H9 (cell line): ENCODE results near the gene CEP63. TPM values are rescaled to one million over a fixed set of nuclear protein-coding genes. Genes with fewer than 3 reads are reported as not detected.
"Not testable (repeated sequence)": the region's sequence is repeated elsewhere in the genome, so short reads cannot be mapped to it uniquely, and the experiment has no call there.

Source experiments
- DNase-seq: peaks from one replicate; pipeline ENCODE4 v3.0.0-alpha.2; 2017
- H2AFZ ChIP-seq: one replicate; pipeline ENCODE4 v1.6.1; 2013; ENCODE audit warnings: mild to moderate bottlenecking, low read length, control low read depth, moderate library complexity
- H2AK5ac ChIP-seq: 2 replicates; pipeline ENCODE4 v1.6.1; 2013; ENCODE audit warnings: low read length, control low read depth, mixed read lengths; ENCODE audit not compliant: insufficient read length
- H2BK120ac ChIP-seq: one replicate; pipeline ENCODE4 v1.6.1; 2013; ENCODE audit warnings: low read depth, mild to moderate bottlenecking, low read length, control low read depth, inconsistent platforms; ENCODE audit not compliant: poor library complexity, severe bottlenecking
- H2BK12ac ChIP-seq: 2 replicates; pipeline ENCODE4 v1.6.1; 2013; ENCODE audit warnings: low read length, control low read depth, mixed read lengths, low read depth; ENCODE audit not compliant: insufficient read length
- H2BK15ac ChIP-seq: 2 replicates; pipeline ENCODE4 v1.6.1; 2013; ENCODE audit warnings: low read depth, low read length, control low read depth
- H2BK20ac ChIP-seq: one replicate; pipeline ENCODE4 v1.6.1; 2013; ENCODE audit warnings: low read depth, mild to moderate bottlenecking, low read length, control low read depth, inconsistent platforms; ENCODE audit not compliant: poor library complexity, severe bottlenecking
- H2BK5ac ChIP-seq: 2 replicates; pipeline ENCODE4 v1.6.1; 2013; ENCODE audit warnings: low read length, control low read depth, mixed read lengths; ENCODE audit not compliant: insufficient read length
- H3K14ac ChIP-seq: 2 replicates; pipeline ENCODE4 v1.6.1; 2013; ENCODE audit warnings: low read length, control low read depth; ENCODE audit not compliant: insufficient read depth
- H3K18ac ChIP-seq: 2 replicates; pipeline ENCODE4 v1.6.1; 2013; ENCODE audit warnings: low read depth, mild to moderate bottlenecking, mixed read lengths, low read length, control low read depth; ENCODE audit not compliant: insufficient read length
- H3K23ac ChIP-seq: 2 replicates; pipeline ENCODE4 v1.6.1; 2013; ENCODE audit warnings: low read length, control low read depth, mixed read lengths, low read depth; ENCODE audit not compliant: insufficient read length
- H3K23me2 ChIP-seq: 2 replicates; pipeline ENCODE4 v1.6.1; 2013; ENCODE audit warnings: low read depth, mild to moderate bottlenecking, mixed read lengths, low read length, control low read depth; ENCODE audit not compliant: insufficient read length, poor library complexity, severe bottlenecking
- H3K27ac ChIP-seq: 2 replicates; pipeline ENCODE4 v1.5.1; 2013; ENCODE audit warnings: low read length, control low read depth, mixed read lengths, low read depth; ENCODE audit not compliant: insufficient read length
- H3K27me3 ChIP-seq: 2 replicates; pipeline ENCODE4 v1.6.1; 2013; ENCODE audit warnings: low read length, control low read depth, inconsistent platforms; ENCODE audit not compliant: insufficient read depth
- H3K4ac ChIP-seq: 2 replicates; pipeline ENCODE4 v1.6.1; 2013; ENCODE audit warnings: low read depth, mild to moderate bottlenecking, control low read depth, inconsistent platforms, low read length, moderate library complexity
- H3K4me1 ChIP-seq: 2 replicates; pipeline ENCODE4 v1.6.1; 2013; ENCODE audit warnings: low read length, control low read depth, inconsistent platforms; ENCODE audit not compliant: insufficient read depth
- H3K4me2 ChIP-seq: 2 replicates; pipeline ENCODE4 v1.6.1; 2013; ENCODE audit warnings: low read length, control low read depth, mixed read lengths; ENCODE audit not compliant: insufficient read length, insufficient read depth
- H3K56ac ChIP-seq: 2 replicates; pipeline ENCODE4 v1.6.1; 2013; ENCODE audit warnings: low read depth, mild to moderate bottlenecking, mixed read lengths, low read length, control low read depth; ENCODE audit not compliant: insufficient read length
- H3K79me1 ChIP-seq: 2 replicates; pipeline ENCODE4 v1.6.1; 2013; ENCODE audit warnings: low read depth, mild to moderate bottlenecking, moderate library complexity, low read length, control low read depth, inconsistent platforms; ENCODE audit not compliant: insufficient read depth, poor library complexity, severe bottlenecking
- H3K79me2 ChIP-seq: 2 replicates; pipeline ENCODE4 v1.6.1; 2013; ENCODE audit warnings: low read length, control low read depth, inconsistent platforms; ENCODE audit not compliant: insufficient read depth
- H3K9ac ChIP-seq: 2 replicates; pipeline ENCODE4 v1.6.1; 2013; ENCODE audit warnings: low read length, control low read depth, mixed read lengths; ENCODE audit not compliant: insufficient read length; ENCODE audit errors: extremely low read depth
- H3K9me3 ChIP-seq: one replicate; pipeline ENCODE4 v1.6.1; 2013; ENCODE audit warnings: low read depth, low read length, inconsistent platforms; ENCODE audit not compliant: control insufficient read depth
- H3T11ph ChIP-seq: one replicate; pipeline ENCODE4 v1.6.1; 2013; ENCODE audit warnings: mild to moderate bottlenecking, low read length, control low read depth, inconsistent platforms
- H4K20me1 ChIP-seq: one replicate; pipeline ENCODE4 v1.6.1; 2013; ENCODE audit not compliant: control insufficient read depth, insufficient read length, insufficient read depth
- H4K5ac ChIP-seq: 2 replicates; pipeline ENCODE4 v1.6.1; 2013; ENCODE audit warnings: low read depth, mild to moderate bottlenecking, mixed read lengths, low read length, control low read depth; ENCODE audit not compliant: insufficient read length
- H4K8ac ChIP-seq: replicated peaks from 2 replicates; pipeline ENCODE4 v1.6.1; 2013; ENCODE audit warnings: low read length, control low read depth, mixed read lengths, low read depth; ENCODE audit not compliant: insufficient read length
- H4K91ac ChIP-seq: 2 replicates; pipeline ENCODE4 v1.6.1; 2013; ENCODE audit warnings: low read depth, mild to moderate bottlenecking, moderate library complexity, mixed read lengths, low read length, control low read depth; ENCODE audit not compliant: insufficient read length
- H3K27ac Mint-ChIP-seq, 3 experiments: 2 replicates in 2 of 3; 3 replicates in 1 of 3; pipeline ENCODE4 v1.8.0; 2020 to 2021; ENCODE audit warnings: mixed read lengths in 3 of 3, mild to moderate bottlenecking in 1 of 3, moderate library complexity in 1 of 3
- H3K27me3 Mint-ChIP-seq: 2 replicates; pipeline ENCODE4 v1.8.0; 2021; ENCODE audit warnings: low read depth, mild to moderate bottlenecking, moderate library complexity, mixed read lengths
- H3K36me3 Mint-ChIP-seq, 3 experiments: 2 replicates in 2 of 3; 3 replicates in 1 of 3; pipeline ENCODE4 v1.8.0; 2020 to 2021; ENCODE audit warnings: low read depth in 3 of 3, mixed read lengths in 3 of 3; ENCODE audit not compliant: insufficient read depth in 1 of 3
- H3K4me1 Mint-ChIP-seq, 2 experiments: 2 replicates each; pipeline ENCODE4 v1.8.0; 2020; ENCODE audit warnings: mixed read lengths in 2 of 2
- H3K4me3 Mint-ChIP-seq, 2 experiments: 2 replicates in 1 of 2; 3 replicates in 1 of 2; pipeline ENCODE4 v1.8.0; 2020 to 2021; ENCODE audit warnings: mild to moderate bottlenecking in 2 of 2, mixed read lengths in 2 of 2, moderate library complexity in 1 of 2
- H3K9me3 Mint-ChIP-seq, 2 experiments: 2 replicates in 1 of 2; 3 replicates in 1 of 2; pipeline ENCODE4 v1.8.0; 2020; ENCODE audit warnings: mild to moderate bottlenecking in 2 of 2, mixed read lengths in 2 of 2, moderate library complexity in 1 of 2
- CTCF ChIP-seq: fragments of 200-600 bp; sonication (generic); conservative IDR thresholded peaks from 3 replicates; pipeline ENCODE4 v1.8.0; 2021; ENCODE audit warnings: antibody characterized with exemption, mild to moderate bottlenecking
- WGBS: extraction: QIAGEN DNeasy Blood & Tissue Kit; methylation state at CpG from one replicate; pipeline ENCODE4 v1.1.7; 2013; ENCODE audit warnings: missing lambda C conversion rate, low lambda C conversion rate, mixed read lengths; ENCODE audit not compliant: insufficient read length; ENCODE audit errors: extremely low coverage; 5-methylcytosine and 5-hydroxymethylcytosine counted together
- total RNA-seq: library from RNA; stranded (reverse); gene quantifications from 2 replicates; pipeline ENCODE4 v1.2.1, GENCODE V29; 2021

CEP63 gene
- total RNA-seq, 1 experiment from 2014 or later = 16.2 TPM

GRCh38 chr3:134568790-134569189 lies 82.9 kb downstream of the CEP63 start:
- H3K79me2 ChIP-seq = no peaks in the 10 kb centered on the region; the same call in 1 of the 2 replicates
- H3K18ac ChIP-seq = no peak overlapping the region
- Mint-ChIP-seq H3K9me3 (peaks cover 32 to 40% of the 10 kb centered on the region in 2 experiments), H3K27ac (no peak overlapping the region), H3K4me3 (no peak overlapping the region), H3K4me1 (peaks cover 0 to 1% of the 10 kb centered on the region in 2 experiments; a peak in 1 of 4 replicates), H3K36me3 (peaks cover 9 to 30% (median 26%) of the 10 kb centered on the region in 3 experiments), H3K27me3 (peaks cover 5% of the 10 kb centered on the region)
- H3K4me2 ChIP-seq = no peak overlapping the region
- no peaks in the 10 kb centered on the region for H3K23me2 ChIP-seq
- no peak overlapping the region for H4K91ac ChIP-seq
- no peaks in the 10 kb centered on the region for H3K9me3 ChIP-seq
- H3K27me3 ChIP-seq = no peaks in the 10 kb centered on the region
- H2BK15ac ChIP-seq = no peak overlapping the region
- no peak overlapping the region for H4K8ac ChIP-seq
- H2BK120ac ChIP-seq = no peak overlapping the region
- no peak overlapping the region for H4K5ac ChIP-seq
- H2BK20ac ChIP-seq = no peak overlapping the region
- TF ChIP-seq CTCF = no peak
- no peak for DNase-seq
- H3K4me1 ChIP-seq = no peaks in the 10 kb centered on the region
- H2AK5ac ChIP-seq = no peak overlapping the region
- no peak overlapping the region for H3K14ac ChIP-seq
- no peak overlapping the region for H3K9ac ChIP-seq
- no peak overlapping the region for H2AFZ ChIP-seq
- no peak overlapping the region for H2BK12ac ChIP-seq
- no peaks in the 10 kb centered on the region for H3K79me1 ChIP-seq
- no peak overlapping the region for H3K56ac ChIP-seq
- H3T11ph ChIP-seq = no peak overlapping the region
- no CpG with 5 or more reads among the region's 6 CpGs for WGBS
- H3K23ac ChIP-seq = no peak overlapping the region
- no peak overlapping the region for H3K4ac ChIP-seq
- no peak overlapping the region for H3K27ac ChIP-seq
- H4K20me1 ChIP-seq = no peaks in the 10 kb centered on the region
- H2BK5ac ChIP-seq = no peak overlapping the region

- H2BK12ac ChIP-seq, H3K79me1 ChIP-seq, H3K9ac ChIP-seq, H4K5ac ChIP-seq, H3K23ac ChIP-seq, DNase-seq, H4K91ac ChIP-seq, H3K23me2 ChIP-seq, H4K8ac ChIP-seq, H3K4me1 Mint-ChIP-seq, H3K27me3 ChIP-seq, H3K56ac ChIP-seq, H3K4me1 ChIP-seq, H3K79me2 ChIP-seq, H2BK15ac ChIP-seq, H3K14ac ChIP-seq, H2BK5ac ChIP-seq, H2AFZ ChIP-seq, H2AK5ac ChIP-seq, H3K4me2 ChIP-seq, H3T11ph ChIP-seq, H3K27ac Mint-ChIP-seq, H3K18ac ChIP-seq, H3K4ac ChIP-seq, H3K9me3 ChIP-seq, H4K20me1 ChIP-seq, H3K4me3 Mint-ChIP-seq, H3K27me3 Mint-ChIP-seq, H3K27ac ChIP-seq, H2BK120ac ChIP-seq, H2BK20ac ChIP-seq: not testable (repeated sequence)
- WGBS = no CpG with 5 or more reads among the region's 2 CpGs
- Mint-ChIP-seq H3K36me3 (peaks cover 9 to 28% (median 26%) of the 10 kb centered on the region in 3 experiments), H3K9me3 (peaks cover 32 to 40% of the 10 kb centered on the region in 2 experiments)
Observed at GRCh38 chr3:134569899-134570298, 84.0 kb downstream of the CEP63 start.
